HUES6 (cell line): ENCODE results near the gene MYCT1.

Experiments used
- H3K27ac ChIP-seq: 2 replicates; pipeline ENCODE4 v1.7.0; 2013; ENCODE audit warnings: low read depth, mild to moderate bottlenecking, low read length, inconsistent platforms
- H3K27me3 ChIP-seq: 2 replicates; pipeline ENCODE4 v1.6.1; 2013; ENCODE audit warnings: low read length; ENCODE audit not compliant: control insufficient read depth, insufficient read depth
- H3K36me3 ChIP-seq: 2 replicates; pipeline ENCODE4 v1.6.1; 2013; ENCODE audit warnings: low read length; ENCODE audit not compliant: control insufficient read depth, insufficient read depth
- H3K4me1 ChIP-seq: 2 replicates; pipeline ENCODE4 v1.6.1; 2013; ENCODE audit warnings: low read length; ENCODE audit not compliant: control insufficient read depth, insufficient read depth
- H3K4me3 ChIP-seq: 2 replicates; pipeline ENCODE4 v1.5.1; 2013; ENCODE audit warnings: low read depth, low read length
- H3K9ac ChIP-seq: one replicate; pipeline ENCODE4 v1.6.1; 2013; ENCODE audit warnings: mild to moderate bottlenecking, low read length
- H3K9me3 ChIP-seq: 2 replicates; pipeline ENCODE4 v1.6.1; 2013; ENCODE audit warnings: low read depth, low read length; ENCODE audit not compliant: control insufficient read depth, insufficient read depth

Gene MYCT1

DNA sequence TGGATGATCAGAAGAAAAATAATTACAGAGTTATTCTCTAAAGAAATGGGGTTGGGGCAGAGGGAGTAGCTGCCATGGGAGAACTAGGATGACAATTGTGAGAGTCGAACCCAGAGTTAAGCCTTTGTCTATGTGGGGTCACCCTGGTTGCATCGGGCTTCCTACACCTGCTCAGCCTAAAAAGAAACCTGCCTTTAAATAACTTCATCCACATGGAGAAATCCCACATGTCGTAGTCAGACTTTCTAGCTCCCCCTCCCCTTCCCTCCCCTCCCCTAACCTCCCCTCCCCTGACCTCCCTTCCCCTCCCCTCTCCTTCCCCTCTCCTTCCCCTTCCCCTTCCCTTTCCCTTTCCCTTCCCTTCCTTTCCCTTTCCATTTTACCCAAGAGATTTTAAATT lies 67.6 kb downstream of the MYCT1 start:
- Histone ChIP-seq H3K9ac (no peak overlapping the region), H3K27me3 (no peaks in the 10 kb centered on the region), H3K9me3 (no peaks in the 10 kb centered on the region), H3K4me3 (no peak overlapping the region), H3K36me3 (no peaks in the 10 kb centered on the region), H3K27ac (no peak overlapping the region), H3K4me1 (no peaks in the 10 kb centered on the region)

DNA sequence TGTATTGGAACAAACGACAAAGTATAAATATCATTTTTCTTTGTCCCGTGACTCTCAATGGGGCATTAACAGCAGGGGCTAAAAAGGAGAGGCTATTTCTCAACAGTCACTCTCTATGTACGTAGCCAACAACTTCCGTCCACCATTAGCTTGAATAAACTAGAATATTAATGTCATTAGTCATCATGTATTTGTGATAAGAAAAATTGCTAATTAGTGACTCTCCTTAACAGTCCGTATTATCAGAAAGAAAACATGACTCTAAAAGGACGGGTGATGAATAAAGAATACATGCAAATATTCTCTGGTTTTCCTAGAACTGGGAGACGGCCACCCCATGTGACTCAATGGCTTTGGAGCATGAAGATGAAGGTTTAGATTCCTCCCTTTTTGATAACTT lies 71.5 kb downstream of the MYCT1 start:
- Histone ChIP-seq H3K27me3 (no peaks in the 10 kb centered on the region), H3K9me3 (no peaks in the 10 kb centered on the region), H3K4me1 (no peaks in the 10 kb centered on the region), H3K9ac (no peak overlapping the region), H3K4me3 (no peak overlapping the region), H3K27ac (no peak overlapping the region), H3K36me3 (no peaks in the 10 kb centered on the region)

DNA sequence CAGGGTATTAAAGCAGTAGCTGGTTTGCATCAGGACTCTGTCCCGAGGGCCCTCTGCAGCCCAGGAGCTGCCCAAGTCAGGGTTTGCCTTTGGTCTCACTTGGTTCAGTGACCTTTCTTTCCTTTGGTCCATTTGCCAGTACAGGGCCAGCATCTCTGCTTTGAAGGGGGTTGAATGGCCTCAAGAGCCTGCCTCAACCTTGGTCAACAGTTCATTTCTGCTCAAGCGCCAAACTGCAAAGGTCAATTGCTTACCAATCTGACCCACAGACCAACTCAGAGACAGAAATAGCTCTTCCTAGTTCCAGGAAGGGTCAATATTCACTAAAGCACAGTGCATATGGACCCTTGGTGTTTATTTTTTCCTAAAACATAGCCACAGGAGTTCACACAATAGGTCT lies 72.3 kb downstream of the MYCT1 start:
- Histone ChIP-seq H3K27ac (no peak overlapping the region), H3K4me3 (no peak overlapping the region), H3K36me3 (no peaks in the 10 kb centered on the region), H3K27me3 (no peaks in the 10 kb centered on the region), H3K9me3 (no peaks in the 10 kb centered on the region), H3K9ac (no peak overlapping the region), H3K4me1 (no peaks in the 10 kb centered on the region)

DNA sequence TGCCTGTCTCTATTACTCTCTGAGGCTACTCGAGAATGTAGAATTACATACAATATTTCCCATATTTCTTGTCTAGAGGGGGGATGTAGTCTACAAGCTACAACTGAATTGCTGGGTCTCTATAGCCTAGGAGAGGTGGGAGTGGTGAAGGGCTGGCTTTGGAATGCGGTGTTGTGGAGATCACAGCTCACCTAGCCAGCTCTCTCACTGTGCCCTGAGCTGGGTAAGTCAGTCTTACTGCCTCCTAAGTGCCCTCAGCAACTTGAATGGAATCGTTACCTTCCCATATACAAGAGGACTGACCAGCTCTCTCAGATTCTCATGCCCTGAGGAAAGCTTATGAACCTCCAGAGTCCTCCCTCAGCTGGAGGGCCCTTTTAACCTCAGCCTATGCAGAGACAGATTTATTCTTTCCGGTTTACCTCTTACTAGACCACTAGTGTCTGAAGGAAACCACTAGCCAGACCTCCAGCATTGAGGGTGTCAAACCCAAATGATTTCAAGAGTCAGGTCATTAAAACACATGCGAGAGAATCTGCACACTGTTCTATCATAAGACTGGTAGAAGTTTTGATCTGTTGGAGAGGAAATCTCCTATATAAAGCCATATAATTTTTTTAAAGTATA lies 73.5 kb downstream of the MYCT1 start:
- no peaks in the 10 kb centered on the region for H3K27me3 ChIP-seq
- H3K9ac ChIP-seq = no peak overlapping the region
- no peak overlapping the region for H3K27ac ChIP-seq
- no peaks in the 10 kb centered on the region for H3K36me3 ChIP-seq
- no peak overlapping the region for H3K4me3 ChIP-seq
- no peaks in the 10 kb centered on the region for H3K4me1 ChIP-seq
- no peaks in the 10 kb centered on the region for H3K9me3 ChIP-seq
